Right lobe of liver (tissue), 6 donors: ENCODE data around the gene FRMPD4. TPM values are rescaled to one million over a fixed set of nuclear protein-coding genes. Genes with fewer than 3 reads are reported as not detected.

Source experiments
- ATAC-seq, 4 donors: fragments of 200-7000 bp; cut with Tn5 transposase; one replicate each; pipeline ENCODE4 v1.9.1; 2020; ENCODE audit warnings: mild to moderate bottlenecking in 4 of 4, moderate library complexity in 4 of 4
- DNase-seq, 3 donors: peaks; one replicate each; pipeline ENCODE4 v3.0.0-alpha.2; 2020
- H3K27ac ChIP-seq, 3 donors: fragments of 200-600 bp; one replicate each; pipeline ENCODE4 v1.8.0; 2022
- H3K27me3 ChIP-seq, 2 donors: fragments of 200-600 bp; one replicate each; pipeline ENCODE4 v1.8.0; 2022
- H3K36me3 ChIP-seq, 4 donors: fragments of 200-600 bp; sonication (generic) in 1 of 4; one replicate each; pipeline versions ENCODE4 v1.5.1 to v1.8.0; 2017 to 2022; ENCODE audit warnings: control low read depth in 1 of 4
- H3K4me1 ChIP-seq, 4 donors: fragments of 200-600 bp; sonication (generic) in 1 of 4; one replicate each; pipeline versions ENCODE4 v1.5.1 to v1.8.0; 2017 to 2022; ENCODE audit warnings: control low read depth in 1 of 4
- H3K4me3 ChIP-seq, 3 donors: fragments of 200-600 bp; one replicate each; pipeline ENCODE4 v1.8.0; 2022
- H3K9me3 ChIP-seq, 4 donors: fragments of 200-600 bp; sonication (generic) in 1 of 4; one replicate each; pipeline versions ENCODE4 v1.5.1 to v1.8.0; 2017 to 2022; ENCODE audit warnings: control low read depth in 1 of 4
- POLR2A ChIP-seq: fragments of 450-650 bp; IDR thresholded peaks from one replicate; pipeline ENCODE4 v1.6.1; 2017; ENCODE audit warnings: antibody characterized with exemption, mild to moderate bottlenecking
- WGBS: methylation state at CpG from one replicate; pipeline ENCODE4 v1.1.6; 2018; ENCODE audit warnings: low coverage, low lambda C conversion rate; ENCODE audit not compliant: insufficient coverage; ENCODE audit errors: missing lambda C conversion rate; 5-methylcytosine and 5-hydroxymethylcytosine counted together
- intact Hi-C, 2 donors: fragments of 100-400 bp; cut with DNase I; formaldehyde crosslinking; loops; one replicate each; pipeline versions ENCODE4 v1.11.2 to v1.14.1; 2022
- total RNA-seq, 6 experiments: library from RNA; depleted of rRNA in 2 of 6; stranded (reverse); fragments of >200 nt in 2 of 6; fragmentation: NEBNext Ultra II Directional in 3 of 6; extraction: Animal tissue kit (Norgen Biotek cat#: 25700) in 3 of 6; gene quantifications; one replicate each; pipeline versions ENCODE4 v1.1.0 to v1.2.4, GENCODE V29; 2016 to 2023
- TF ChIP-seq, protein P1 (sequence below), 4 donors: fragments of 200-600 bp in 3 of 4; fragments of 450-650 bp in 1 of 4; IDR thresholded peaks; one replicate each; pipeline versions ENCODE4 v1.5.1 to v1.8.0; 2016 to 2022; ENCODE audit warnings: antibody characterized with exemption in 4 of 4, mild to moderate bottlenecking in 2 of 4
- donor health status: DM: no; HTN: yes; CAD: no.
- donor health status: DM: no; HTN: no; CAD: no.
- donor health status: DM: no; HTN: no; CAD: no.
- donor health status: DM: no; HTN: yes; CAD: no.
- donor health status: DM: no; HTN: yes; CAD: no.

FRMPD4 gene
- total RNA-seq, 6 experiments from 2014 or later: 0.05 to 0.12 (median 0.06) TPM; not detected in 3

DNA sequence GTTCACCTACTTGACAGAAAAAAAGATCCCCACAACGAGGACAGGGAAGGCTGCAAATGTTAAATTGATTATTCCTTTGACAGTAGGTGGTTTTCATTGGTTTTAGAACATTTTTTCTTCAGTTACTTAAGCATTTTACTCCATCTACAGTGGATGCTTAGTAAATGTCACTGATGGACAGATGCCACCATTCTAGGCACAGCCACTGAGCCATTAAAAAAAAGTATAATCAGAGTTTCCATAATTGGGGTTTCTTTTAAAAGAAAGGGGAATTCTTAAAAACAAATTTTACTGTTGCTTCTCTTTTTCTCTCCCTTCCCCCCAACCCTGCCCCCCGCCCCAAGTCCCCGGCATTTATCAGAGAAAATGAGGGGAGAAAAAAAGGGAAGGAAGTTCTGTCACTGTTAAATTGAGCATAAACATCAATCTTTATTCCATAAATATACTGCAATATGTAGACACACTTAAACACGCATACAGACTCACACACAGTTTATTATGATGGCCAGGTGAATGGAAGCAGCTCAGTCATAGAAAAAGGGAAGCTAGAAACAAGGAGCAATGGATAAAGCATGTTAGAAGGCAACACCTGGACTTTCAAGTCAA, 573.3 kb downstream of the FRMPD4 start:
- 28% methylated on average over 4 of the region's 4 CpGs for WGBS
- DNase-seq (no peak), ATAC-seq (no peak)
- no peak overlapping the region for H3K27ac ChIP-seq
- H3K9me3 ChIP-seq: no peaks in the 10 kb centered on the region
- H3K4me3 ChIP-seq: no peak overlapping the region
- intact Hi-C loops: no loop called here
- TF ChIP-seq POLR2A: no peak
- TF ChIP-seq, protein P1, sequence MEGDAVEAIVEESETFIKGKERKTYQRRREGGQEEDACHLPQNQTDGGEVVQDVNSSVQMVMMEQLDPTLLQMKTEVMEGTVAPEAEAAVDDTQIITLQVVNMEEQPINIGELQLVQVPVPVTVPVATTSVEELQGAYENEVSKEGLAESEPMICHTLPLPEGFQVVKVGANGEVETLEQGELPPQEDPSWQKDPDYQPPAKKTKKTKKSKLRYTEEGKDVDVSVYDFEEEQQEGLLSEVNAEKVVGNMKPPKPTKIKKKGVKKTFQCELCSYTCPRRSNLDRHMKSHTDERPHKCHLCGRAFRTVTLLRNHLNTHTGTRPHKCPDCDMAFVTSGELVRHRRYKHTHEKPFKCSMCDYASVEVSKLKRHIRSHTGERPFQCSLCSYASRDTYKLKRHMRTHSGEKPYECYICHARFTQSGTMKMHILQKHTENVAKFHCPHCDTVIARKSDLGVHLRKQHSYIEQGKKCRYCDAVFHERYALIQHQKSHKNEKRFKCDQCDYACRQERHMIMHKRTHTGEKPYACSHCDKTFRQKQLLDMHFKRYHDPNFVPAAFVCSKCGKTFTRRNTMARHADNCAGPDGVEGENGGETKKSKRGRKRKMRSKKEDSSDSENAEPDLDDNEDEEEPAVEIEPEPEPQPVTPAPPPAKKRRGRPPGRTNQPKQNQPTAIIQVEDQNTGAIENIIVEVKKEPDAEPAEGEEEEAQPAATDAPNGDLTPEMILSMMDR (IDR thresholded peaks at IDR 0.05): no peak
- no peaks in the 10 kb centered on the region for H3K4me1 ChIP-seq
- H3K36me3 ChIP-seq: no peaks in the 10 kb centered on the region
- H3K27me3 ChIP-seq: peaks cover 0 to 5% of the 10 kb centered on the region in 2 donors

DNA sequence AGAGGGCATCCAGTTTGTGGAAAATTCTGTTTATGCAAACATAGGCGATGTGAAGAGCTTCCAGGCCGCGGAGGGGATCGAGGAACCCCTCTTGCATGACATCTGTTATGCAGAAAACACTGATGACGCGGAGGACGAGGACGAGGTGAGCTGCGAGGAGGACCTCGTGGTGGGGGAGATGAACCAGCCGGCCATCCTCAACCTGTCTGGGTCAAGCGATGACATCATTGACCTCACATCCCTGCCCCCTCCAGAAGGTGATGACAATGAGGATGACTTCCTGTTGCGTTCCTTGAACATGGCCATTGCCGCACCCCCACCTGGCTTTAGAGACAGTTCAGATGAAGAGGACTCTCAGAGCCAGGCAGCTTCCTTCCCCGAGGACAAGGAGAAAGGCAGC, 578.3 kb downstream of the FRMPD4 start:
- H3K27ac ChIP-seq: no peak overlapping the region
- DNase-seq (no peak), ATAC-seq (no peak)
- no peaks in the 10 kb centered on the region for H3K27me3 ChIP-seq
- no peaks in the 10 kb centered on the region for H3K9me3 ChIP-seq
- intact Hi-C loops: no loop called here
- TF ChIP-seq POLR2A: no peak
- TF ChIP-seq, protein P1 (IDR thresholded peaks at IDR 0.05): no peak
- H3K4me1 ChIP-seq: no peaks in the 10 kb centered on the region
- 78% methylated on average over 11 of the region's 15 CpGs for WGBS
- H3K4me3 ChIP-seq: no peak overlapping the region
- no peaks in the 10 kb centered on the region for H3K36me3 ChIP-seq

DNA sequence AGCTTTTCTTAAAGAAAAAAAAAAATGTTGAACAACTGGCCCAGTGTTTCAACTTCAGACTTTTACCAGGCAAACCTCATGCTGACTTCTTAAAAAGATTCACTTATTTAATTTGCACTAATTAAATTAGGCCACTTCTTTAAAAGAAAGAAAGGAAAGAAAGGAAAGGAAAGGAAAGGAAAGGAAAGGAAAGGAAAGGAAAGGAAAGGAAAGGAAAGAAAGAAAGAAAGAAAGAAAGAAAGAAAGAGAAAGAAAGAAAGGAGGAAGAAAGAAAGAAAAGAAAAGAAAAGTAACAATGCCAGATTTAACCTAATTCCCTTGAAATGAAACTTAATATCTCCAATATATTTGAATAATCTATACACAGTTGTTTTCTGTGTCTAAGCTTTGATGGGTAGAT, 581.6 kb downstream of the FRMPD4 start:
- DNase-seq (no peak), ATAC-seq (no peak)
- TF ChIP-seq POLR2A: no peak
- TF ChIP-seq, protein P1 (IDR thresholded peaks at IDR 0.05): no peak
- Histone ChIP-seq H3K36me3 (no peaks in the 10 kb centered on the region), H3K27ac (no peak overlapping the region), H3K27me3 (no peaks in the 10 kb centered on the region), H3K4me3 (no peak overlapping the region), H3K9me3 (no peaks in the 10 kb centered on the region), H3K4me1 (no peaks in the 10 kb centered on the region)
- intact Hi-C loops: no loop called here

DNA sequence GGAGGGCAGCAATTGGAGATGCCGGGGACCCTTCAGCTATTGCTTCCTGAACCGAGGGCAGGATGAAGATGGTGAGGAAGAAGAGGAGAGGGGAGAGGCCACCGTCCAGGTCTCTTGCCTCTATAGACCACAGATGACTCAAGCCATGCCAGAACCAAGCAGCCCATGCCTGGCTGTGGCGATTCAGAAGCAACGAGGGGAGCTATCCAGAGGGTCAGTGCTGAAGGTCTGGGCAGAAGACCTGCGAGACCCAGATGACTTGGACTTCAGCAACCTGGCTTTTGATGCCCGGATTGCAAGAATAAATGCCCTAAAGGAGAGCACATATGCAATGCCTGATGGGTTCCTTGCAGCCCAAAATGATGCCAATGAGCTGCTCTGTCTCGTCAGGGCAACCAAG, 582.8 kb downstream of the FRMPD4 start:
- WGBS: 39% methylated on average over 2 of the region's 8 CpGs
- ATAC-seq (no peak), DNase-seq (no peak)
- no peak overlapping the region for H3K27ac ChIP-seq
- intact Hi-C loops: no loop called here
- TF ChIP-seq, protein P1 (IDR thresholded peaks at IDR 0.05): no peak
- TF ChIP-seq POLR2A: no peak
- H3K27me3 ChIP-seq: no peaks in the 10 kb centered on the region
- no peaks in the 10 kb centered on the region for H3K4me1 ChIP-seq
- no peaks in the 10 kb centered on the region for H3K36me3 ChIP-seq
- no peaks in the 10 kb centered on the region for H3K9me3 ChIP-seq
- H3K4me3 ChIP-seq: no peak overlapping the region

DNA sequence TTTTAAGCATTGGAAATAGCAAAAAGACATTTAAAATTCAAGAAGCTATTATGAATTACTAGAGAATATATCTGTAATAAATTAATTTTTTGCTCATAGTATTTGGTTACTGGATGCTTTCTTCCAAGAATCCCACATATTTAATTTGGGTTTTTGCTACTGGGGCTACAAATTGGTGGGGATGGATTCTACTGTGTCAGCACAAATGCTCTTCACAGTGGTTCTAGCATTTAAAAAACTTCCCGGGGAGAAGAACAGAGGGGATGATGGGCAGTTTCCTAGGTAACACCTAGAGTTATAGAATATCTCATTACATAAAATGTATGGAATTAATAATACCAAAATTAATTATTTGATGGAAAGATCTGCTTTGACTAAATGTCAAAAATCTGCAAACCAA, 584.0 kb downstream of the FRMPD4 start:
- no peaks in the 10 kb centered on the region for H3K4me1 ChIP-seq
- 80% methylated on average over 1 of the region's 1 CpG for WGBS
- H3K27ac ChIP-seq: no peak overlapping the region
- H3K9me3 ChIP-seq: no peaks in the 10 kb centered on the region
- H3K4me3 ChIP-seq: no peak overlapping the region
- TF ChIP-seq, protein P1 (IDR thresholded peaks at IDR 0.05): no peak
- no peak for TF ChIP-seq POLR2A
- no peak for DNase-seq
- ATAC-seq: no peak
- no peaks in the 10 kb centered on the region for H3K36me3 ChIP-seq
- intact Hi-C loops: no loop called here
- no peaks in the 10 kb centered on the region for H3K27me3 ChIP-seq
